MM.1S (cell line): ENCODE data around the gene TAPT1.

Source experiments
- CTCF ChIP-seq: fragments of 300-600 bp; sonication (generic); IDR thresholded peaks from 2 replicates; pipeline ENCODE4 v1.5.1; 2016; ENCODE audit warnings: antibody characterized with exemption, low read length, mixed read lengths
- EZH2 ChIP-seq: fragments of 300-600 bp; sonication (generic); optimal IDR thresholded peaks from 2 replicates; pipeline ENCODE3; 2017; ENCODE audit warnings: low read depth, mild to moderate bottlenecking, antibody characterized with exemption, low read length, mixed read lengths
- EZH2phosphoT487 ChIP-seq: fragments of 300-600 bp; sonication (generic); IDR thresholded peaks from 2 replicates; pipeline ENCODE4 v1.6.1; 2018; ENCODE audit warnings: antibody characterized with exemption, low read length

- no peak for TF ChIP-seq CTCF
- TF ChIP-seq EZH2, result no peak
- TF ChIP-seq EZH2phosphoT487, result no peak
These were observed 103.5 kb downstream of the TAPT1 start for GRCh38 chr4:16122784-16123183.
